ENCODE measurements around the gene BEAN1. TPM values are rescaled to one million over a fixed set of nuclear protein-coding genes. Genes with fewer than 3 reads are reported as not detected.

Gene BEAN1
- total and polyA plus RNA-seq, 2 experiments from 2014 or later, result 0.07 to 0.10 TPM

DNA sequence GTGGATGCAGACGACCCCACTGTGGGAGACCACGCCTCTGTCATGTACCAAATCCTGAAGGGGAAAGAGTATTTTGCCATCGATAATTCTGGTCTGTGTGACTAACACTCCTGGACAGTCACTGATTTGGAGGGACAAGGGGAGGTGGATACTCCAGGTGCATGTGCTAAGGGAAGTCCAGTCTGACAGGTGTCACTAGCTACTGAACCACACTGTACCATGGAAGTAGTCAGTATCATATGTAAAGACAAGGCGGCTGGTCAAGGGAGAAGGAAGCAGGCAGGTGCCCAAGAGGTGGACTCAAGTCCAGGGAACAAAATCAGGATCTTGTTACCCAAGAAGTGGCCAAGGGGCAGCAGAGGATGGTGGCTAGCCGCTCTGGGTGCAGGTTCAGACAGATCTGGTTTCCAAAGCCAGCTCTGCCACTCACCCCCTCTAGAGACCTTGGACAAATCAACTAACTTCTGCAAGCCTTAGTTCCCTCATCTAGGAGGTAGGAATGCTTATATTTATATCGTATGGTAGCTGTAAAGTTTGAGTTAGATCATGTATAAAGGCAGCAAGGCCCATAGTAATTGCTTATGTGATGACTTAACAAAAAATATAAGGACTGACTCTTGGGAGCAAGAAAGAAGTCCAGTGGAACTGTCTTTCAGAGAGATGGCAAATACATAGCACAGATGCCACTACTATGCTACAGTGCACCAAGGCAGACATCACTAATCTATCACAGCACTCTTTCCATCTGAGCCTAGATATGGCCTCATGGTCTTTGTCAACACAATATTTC is 38.5 kb upstream of the BEAN1 start (continued):
- TF ChIP-seq ZNF462 (CRISPR knock-in tag; IDR thresholded peaks at IDR 0.05), result no peak
- TF ChIP-seq, protein P1, sequence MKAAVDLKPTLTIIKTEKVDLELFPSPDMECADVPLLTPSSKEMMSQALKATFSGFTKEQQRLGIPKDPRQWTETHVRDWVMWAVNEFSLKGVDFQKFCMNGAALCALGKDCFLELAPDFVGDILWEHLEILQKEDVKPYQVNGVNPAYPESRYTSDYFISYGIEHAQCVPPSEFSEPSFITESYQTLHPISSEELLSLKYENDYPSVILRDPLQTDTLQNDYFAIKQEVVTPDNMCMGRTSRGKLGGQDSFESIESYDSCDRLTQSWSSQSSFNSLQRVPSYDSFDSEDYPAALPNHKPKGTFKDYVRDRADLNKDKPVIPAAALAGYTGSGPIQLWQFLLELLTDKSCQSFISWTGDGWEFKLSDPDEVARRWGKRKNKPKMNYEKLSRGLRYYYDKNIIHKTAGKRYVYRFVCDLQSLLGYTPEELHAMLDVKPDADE (IDR thresholded peaks at IDR 0.05), result no peak

DNA sequence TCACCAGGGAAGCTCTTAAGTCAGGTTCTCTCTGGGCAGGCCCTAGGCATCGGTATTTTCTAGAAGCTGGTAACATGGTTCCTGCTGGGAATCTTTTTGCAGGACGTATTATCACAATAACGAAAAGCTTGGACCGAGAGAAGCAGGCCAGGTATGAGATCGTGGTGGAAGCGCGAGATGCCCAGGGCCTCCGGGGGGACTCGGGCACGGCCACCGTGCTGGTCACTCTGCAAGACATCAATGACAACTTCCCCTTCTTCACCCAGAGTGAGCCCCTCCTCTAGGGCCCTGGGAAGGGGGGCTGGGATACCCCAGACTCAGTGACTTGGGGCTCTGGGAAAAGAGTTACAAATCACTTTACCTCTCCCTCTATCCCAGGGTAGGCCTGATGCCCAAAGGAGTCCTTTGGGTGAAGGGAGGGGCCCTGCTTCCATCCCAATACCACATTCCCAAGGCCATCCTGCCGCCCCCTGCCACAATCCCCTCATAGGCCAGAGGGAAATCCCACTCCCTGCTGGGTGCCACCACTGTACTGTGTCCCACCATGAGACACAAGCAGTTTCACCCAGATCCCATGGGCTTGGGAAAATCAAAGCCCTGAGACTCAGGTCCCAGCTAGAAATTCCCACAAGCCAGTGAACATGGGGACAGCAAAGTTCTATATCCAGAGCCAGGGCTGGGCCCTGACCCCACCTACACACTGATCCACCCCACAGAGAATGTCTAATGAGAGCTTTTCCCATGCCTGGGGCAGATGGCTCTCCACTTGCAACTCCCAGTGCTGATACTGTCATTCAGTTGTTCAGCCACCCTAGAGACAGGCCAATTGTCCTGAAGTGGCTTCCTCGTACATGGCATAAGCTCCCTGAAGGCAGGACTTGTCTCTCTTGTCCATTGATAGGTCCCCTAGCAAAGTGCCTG is 37.6 kb upstream of the BEAN1 start:
- H3K9me3 Mint-ChIP-seq, result no peaks in the 10 kb centered on the region; the same call in 2 of the 3 replicates
- H3K4me1 ChIP-seq (ENCODE audit: insufficient read depth), result no peaks in the 10 kb centered on the region
- H3K4me3 Mint-ChIP-seq, result no peak overlapping the region
- no peaks in the 10 kb centered on the region for H3F3A ChIP-seq (replicated peaks; ENCODE audit: low read depth)
- no peaks in the 10 kb centered on the region for H3K36me3 ChIP-seq (ENCODE audit: insufficient read depth)
- H3K36me3 Mint-ChIP-seq (ENCODE audit: low read depth), result no peaks in the 10 kb centered on the region
- no peak overlapping the region for H3K4me3 ChIP-seq
- no peak for ATAC-seq
- no peaks in the 10 kb centered on the region for H3K9me2 ChIP-seq (ENCODE audit: insufficient read depth)
- H3K4me2 ChIP-seq, result no peak overlapping the region
- H3K79me2 ChIP-seq (replicated peaks; ENCODE audit: insufficient read depth), result no peaks in the 10 kb centered on the region
- H3K27ac ChIP-seq (ENCODE audit: low read depth), result no peak overlapping the region
- no peaks in the 10 kb centered on the region for H4K20me1 ChIP-seq (replicated peaks; ENCODE audit: insufficient read depth)
- H3K4me1 Mint-ChIP-seq, result no peaks in the 10 kb centered on the region
- DNase-seq (ENCODE audit: low spot score), result no peak
- no peak overlapping the region for H3K27ac Mint-ChIP-seq
- H3K27me3 ChIP-seq (ENCODE audit: insufficient read depth), result no peaks in the 10 kb centered on the region
- H3K27me3 Mint-ChIP-seq (ENCODE audit: insufficient read depth, low read depth, poor library complexity), result peaks cover 9% of the 10 kb centered on the region
- no peak overlapping the region for H2AFZ ChIP-seq
- TF ChIP-seq CREB1 (CRISPR knock-in tag; IDR thresholded peaks at IDR 0.05; ENCODE audit: low read depth), result no peak
- no peak for TF ChIP-seq POLR2AphosphoS5 (IDR thresholded peaks at IDR 0.05; ENCODE audit: low read depth)
- no peak for TF ChIP-seq ZNF331 (CRISPR knock-in tag; IDR thresholded peaks at IDR 0.05; ENCODE audit: low read depth)
- TF ChIP-seq, protein P2, sequence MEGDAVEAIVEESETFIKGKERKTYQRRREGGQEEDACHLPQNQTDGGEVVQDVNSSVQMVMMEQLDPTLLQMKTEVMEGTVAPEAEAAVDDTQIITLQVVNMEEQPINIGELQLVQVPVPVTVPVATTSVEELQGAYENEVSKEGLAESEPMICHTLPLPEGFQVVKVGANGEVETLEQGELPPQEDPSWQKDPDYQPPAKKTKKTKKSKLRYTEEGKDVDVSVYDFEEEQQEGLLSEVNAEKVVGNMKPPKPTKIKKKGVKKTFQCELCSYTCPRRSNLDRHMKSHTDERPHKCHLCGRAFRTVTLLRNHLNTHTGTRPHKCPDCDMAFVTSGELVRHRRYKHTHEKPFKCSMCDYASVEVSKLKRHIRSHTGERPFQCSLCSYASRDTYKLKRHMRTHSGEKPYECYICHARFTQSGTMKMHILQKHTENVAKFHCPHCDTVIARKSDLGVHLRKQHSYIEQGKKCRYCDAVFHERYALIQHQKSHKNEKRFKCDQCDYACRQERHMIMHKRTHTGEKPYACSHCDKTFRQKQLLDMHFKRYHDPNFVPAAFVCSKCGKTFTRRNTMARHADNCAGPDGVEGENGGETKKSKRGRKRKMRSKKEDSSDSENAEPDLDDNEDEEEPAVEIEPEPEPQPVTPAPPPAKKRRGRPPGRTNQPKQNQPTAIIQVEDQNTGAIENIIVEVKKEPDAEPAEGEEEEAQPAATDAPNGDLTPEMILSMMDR (conservative IDR thresholded peaks at IDR 0.05; ENCODE audit: low read depth in 2 of 2), result no peak

Measured in GM23338 (cell line).